Coronary artery (tissue), 2 donors: ENCODE data around the gene CIBAR2.

Experiments used
- DNase-seq: peaks from one replicate; pipeline ENCODE4 v3.0.0-alpha.2; 2017; ENCODE audit warnings: low spot score
- H3K27ac ChIP-seq, 2 donors: fragments of 200-600 bp; sonication (generic); one replicate each; pipeline ENCODE4 v1.5.1; 2016 to 2019
- H3K4me3 ChIP-seq: fragments of 200-600 bp; sonication (generic); 2 replicates; pipeline ENCODE4 v1.5.1; 2016; ENCODE audit warnings: mild to moderate bottlenecking, moderate library complexity
- CTCF ChIP-seq: fragments of 200-600 bp; sonication (generic); IDR thresholded peaks from one replicate; pipeline ENCODE4 v1.5.1; 2019; ENCODE audit warnings: antibody characterized with exemption

Gene CIBAR2

DNA sequence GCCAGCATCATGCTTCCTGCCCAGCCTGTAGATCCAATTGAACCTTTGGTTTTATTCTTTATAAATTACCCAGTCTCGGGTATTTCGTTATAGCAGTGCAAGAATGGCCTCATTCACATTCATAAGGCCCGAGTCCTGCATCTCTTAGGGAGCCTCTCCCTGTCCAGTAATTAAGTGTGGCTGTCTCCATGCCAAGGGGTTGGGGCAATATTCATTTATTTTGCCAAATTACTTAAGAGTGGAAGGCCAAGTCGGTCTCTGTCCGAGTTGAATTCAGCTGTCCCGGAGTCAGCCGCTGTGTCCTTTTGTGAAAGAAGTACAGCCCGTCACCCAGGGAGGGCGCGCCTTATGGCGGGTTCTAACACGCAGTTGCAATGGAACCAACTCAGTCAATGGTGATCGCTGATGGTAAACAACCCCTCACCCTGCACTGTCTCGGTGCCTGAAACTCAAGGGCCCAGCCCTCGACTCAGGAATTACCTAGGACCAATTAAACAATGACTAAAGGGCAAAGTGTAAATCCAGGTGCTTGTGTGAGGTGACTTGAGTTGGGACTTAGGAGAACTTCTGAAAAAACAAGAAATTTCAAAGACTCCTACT is 62.5 kb downstream of the CIBAR2 start:
- no peak for TF ChIP-seq CTCF
- no peak overlapping the region for H3K4me3 ChIP-seq
- H3K27ac ChIP-seq: no peak overlapping the region
- no peak for DNase-seq

- DNase-seq: no peak
- H3K4me3 ChIP-seq: no peak overlapping the region
- H3K27ac ChIP-seq: no peak overlapping the region
- TF ChIP-seq CTCF: no peak
Measured at GRCh38 chr16:85048921-85049562, 63.2 kb downstream of the CIBAR2 start.
